HepG2 (cell line): ENCODE measurements around the gene MAP2K7. TPM values are rescaled to one million over a fixed set of nuclear protein-coding genes. Genes with fewer than 3 reads are reported as not detected.

Experiments
- HDAC1 ChIP-seq: sonication (generic); formaldehyde crosslinking; IDR thresholded peaks from 2 replicates; pipeline ENCODE4 v1.5.1; 2020; ENCODE audit warnings: mild to moderate bottlenecking, missing genetic modification reagents
- JDP2 ChIP-seq: sonication (generic); formaldehyde crosslinking; IDR thresholded peaks from 2 replicates; pipeline ENCODE4 v1.8.1; 2022; ENCODE audit warnings: missing genetic modification reagents, borderline replicate concordance
- KLF13 ChIP-seq: sonication (generic); formaldehyde crosslinking; IDR thresholded peaks from 2 replicates; pipeline ENCODE4 v1.4.0; 2020; ENCODE audit warnings: mild to moderate bottlenecking, missing genetic modification reagents
- PCBP1 ChIP-seq: fragments of 200-400 bp; formaldehyde crosslinking; IDR thresholded peaks from 2 replicates; pipeline ENCODE4 v1.6.1; 2017; ENCODE audit warnings: mild to moderate bottlenecking, low read depth, low read length, borderline replicate concordance
- SNAPC5 ChIP-seq: sonication (generic); formaldehyde crosslinking; IDR thresholded peaks from 2 replicates; pipeline ENCODE4 v1.8.1; 2023; ENCODE audit warnings: mild to moderate bottlenecking, missing genetic modification reagents, borderline replicate concordance
- SNRNP70 ChIP-seq: fragments of 200-400 bp; formaldehyde crosslinking; IDR thresholded peaks from 2 replicates; pipeline ENCODE4 v1.6.1; 2017; ENCODE audit warnings: mild to moderate bottlenecking, low read depth, low read length, moderate library complexity
- ZBED4 ChIP-seq: sonication (generic); formaldehyde crosslinking; IDR thresholded peaks from 2 replicates; pipeline ENCODE4 v1.4.0; 2020; ENCODE audit warnings: missing genetic modification reagents, borderline replicate concordance
- ZBTB10 ChIP-seq: sonication (generic); formaldehyde crosslinking; IDR thresholded peaks from 2 replicates; pipeline ENCODE4 v1.4.0; 2020; ENCODE audit warnings: missing genetic modification reagents, borderline replicate concordance
- ZNF10 ChIP-seq: sonication (generic); formaldehyde crosslinking; IDR thresholded peaks from 2 replicates; pipeline ENCODE4 v1.4.0; 2020; ENCODE audit warnings: mild to moderate bottlenecking, low read depth, missing genetic modification reagents, borderline replicate concordance
- ZNF503 ChIP-seq: sonication (generic); formaldehyde crosslinking; IDR thresholded peaks from 2 replicates; pipeline ENCODE4 v1.4.0; 2020; ENCODE audit warnings: missing genetic modification reagents
- ZNF576 ChIP-seq: sonication (generic); formaldehyde crosslinking; IDR thresholded peaks from 2 replicates; pipeline ENCODE4 v1.4.0; 2020; ENCODE audit warnings: mild to moderate bottlenecking, missing genetic modification reagents
- ZXDC ChIP-seq: sonication (generic); formaldehyde crosslinking; IDR thresholded peaks from 2 replicates; pipeline ENCODE4 v1.5.0; 2020; ENCODE audit warnings: mild to moderate bottlenecking, missing genetic modification reagents
- polyA plus RNA-seq, 8 experiments: library from polyadenylated mRNA; depleted of rRNA in 3 of 8; stranded (reverse) in 7 of 8; unstranded in 1 of 8; fragments of >200 nt; fragmentation: Illumina TruSeq in 4 of 8; extraction: Trizol in 4 of 8; gene quantifications; 2 replicates each; pipeline versions ENCODE4 v1.2.1 to v1.2.3, GENCODE V29; 2011 to 2016; ENCODE audit warnings: low read depth in 4 of 8, missing spikeins in 1 of 8, mixed read lengths in 1 of 8; ENCODE audit not compliant: insufficient read depth in 1 of 8
- total RNA-seq, 5 experiments: library from RNA; depleted of rRNA; stranded (reverse); fragments of >200 nt; fragmentation: Illumina TruSeq; extraction: Trizol; gene quantifications; 2 replicates each; pipeline ENCODE4 v1.2.3, GENCODE V29; 2016; ENCODE audit warnings: low read depth in 1 of 5

MAP2K7 gene
- total and polyA plus RNA-seq, 2 of the 13 experiments (the other 11 are each of a cell fraction or from before 2014, with no cell fraction given), result 9.0 to 10.8 TPM

- TF ChIP-seq ZXDC (CRISPR knock-in tag) (no peak), ZBED4 (no peak; the same call in 1 of the 2 replicates), ZNF503 (CRISPR knock-in tag) (peak; percentile 68; the same call in 1 of the 2 replicates), JDP2 (CRISPR knock-in tag) (no peak), ZNF10 (CRISPR knock-in tag) (no peak), ZNF576 (CRISPR knock-in tag) (no peak), HDAC1 (CRISPR knock-in tag) (peak; percentile 88), SNRNP70 (no peak), PCBP1 (0 out of 2 replicates have a peak, but pooled peaks have one; percentile 26), SNAPC5 (CRISPR knock-in tag) (no peak), KLF13 (CRISPR knock-in tag) (0 out of 2 replicates have a peak, but pooled peaks have one; percentile 47), ZBTB10 (CRISPR knock-in tag) (0 out of 2 replicates have a peak, but pooled peaks have one; percentile 49)
Measured at GRCh38 chr19:7919610-7920518, 16.2 kb downstream of the MAP2K7 start, which contains the start of gene SNAPC2 (continued).
